Activated CD8-positive, alpha-beta memory T cell treated with anti-CD3 and anti-CD28 coated beads, Interleukin-2, amount 50 U/mL, for 1 hour (primary cell): ENCODE results near the gene ENTREP3.

ENCODE experiments used
- DNase-seq: peaks from one replicate; pipeline ENCODE4 v3.0.0-alpha.2; 2020; ENCODE audit errors: extremely low read depth

Gene ENTREP3

GRCh38 chr1:155278689-155279160 lies 23.4 kb upstream of the ENTREP3 start:
- DNase-seq, result no peak

GRCh38 chr1:155277902-155278688 lies 22.8 kb upstream of the ENTREP3 start:
- DNase-seq, result peak; percentile 19

GRCh38 chr1:155277070-155277901 lies 22.0 kb upstream of the ENTREP3 start, which contains the start of gene HCN3:
TSS of gene HCN3 (plus strand) at chr1:155277463. CDS start at chr1:155277591, 128 bp downstream.
- DNase-seq, result peak; percentile 80

GRCh38 chr1:155273343-155274245 lies 18.3 kb upstream of the ENTREP3 start, which contains the start of gene CLK2:
TSS of gene CLK2 (minus strand) at chr1:155273504. CDS start at chr1:155270977, 2,527 bp downstream.
- DNase-seq, result peak; percentile 74

- DNase-seq, result no peak
These were observed 17.4 kb upstream of the ENTREP3 start for GRCh38 chr1:155272466-155273342.

- DNase-seq, result no peak
These were observed 14.1 kb upstream of the ENTREP3 start for GRCh38 chr1:155269381-155269780.

GRCh38 chr1:155268630-155269029 lies 13.3 kb upstream of the ENTREP3 start:
- DNase-seq, result no peak

GRCh38 chr1:155267373-155267772 lies 12.1 kb upstream of the ENTREP3 start:
- no peak for DNase-seq

- DNase-seq, result no peak
These were observed 11.3 kb upstream of the ENTREP3 start for GRCh38 chr1:155266553-155266952.

GRCh38 chr1:155263067-155263466 lies 7.8 kb upstream of the ENTREP3 start:
- DNase-seq, result no peak

- DNase-seq, result peak; percentile 66
These were observed 6.8 kb upstream of the ENTREP3 start, which contains the start of gene SCAMP3 for GRCh38 chr1:155261852-155262673. TSS of gene SCAMP3 (minus strand) at chr1:155262360. CDS start at chr1:155262151, 209 bp downstream.

- no peak for DNase-seq
These were observed 6.2 kb upstream of the ENTREP3 start for GRCh38 chr1:155261493-155261851.

- no peak for DNase-seq
These were observed 5.0 kb upstream of the ENTREP3 start for GRCh38 chr1:155260276-155260675.

- DNase-seq, result no peak
These were observed 972 bp upstream of the ENTREP3 start for GRCh38 chr1:155256058-155256852.

- DNase-seq, result no peak
These were observed 505 bp downstream of the ENTREP3 start for GRCh38 chr1:155254714-155255242.

GRCh38 chr1:155254228-155254713 lies 1.0 kb downstream of the ENTREP3 start:
- no peak for DNase-seq

- DNase-seq, result no peak
These were observed 1.5 kb downstream of the ENTREP3 start for GRCh38 chr1:155253797-155254196.

- DNase-seq, result no peak
These were observed 2.1 kb downstream of the ENTREP3 start for GRCh38 chr1:155253208-155253607.
